ENCODE data around the gene RETSAT. TPM values are rescaled to one million over a fixed set of nuclear protein-coding genes. Genes with fewer than 3 reads are reported as not detected.

Gene RETSAT
- total and polyA plus RNA-seq, 2 of the 13 experiments (the other 11 are each of a cell fraction or from before 2014, with no cell fraction given), result 46.7 to 61.0 TPM

GRCh38 chr2:85390941-85391669, 36.8 kb upstream of the RETSAT start (continued):
- no peak for TF ChIP-seq ZNF597 (CRISPR knock-in tag; IDR thresholded peaks at IDR 0.05)
- 0 out of 2 replicates have a peak, but pooled peaks have one; percentile 22 for TF ChIP-seq ZNF263 (CRISPR knock-in tag; IDR thresholded peaks at IDR 0.05)
- no peak for TF ChIP-seq ZNF503 (CRISPR knock-in tag; IDR thresholded peaks at IDR 0.05)
- no peak for TF ChIP-seq RCOR2 (CRISPR knock-in tag; IDR thresholded peaks at IDR 0.05)
- TF ChIP-seq ZNF556 (CRISPR knock-in tag; IDR thresholded peaks at IDR 0.05; ENCODE audit: borderline replicate concordance), result peak; percentile 91; the same call in 1 of the 2 replicates
- no peak for TF ChIP-seq ZFP36L1 (CRISPR knock-in tag; IDR thresholded peaks at IDR 0.05)
- TF ChIP-seq MAZ (IDR thresholded peaks at IDR 0.05; ENCODE audit: borderline replicate concordance, low read depth, low read length), result peak; percentile 46; the same call in 1 of the 2 replicates
- peak; percentile 76; the same call in 1 of the 2 replicates for TF ChIP-seq MAZ (CRISPR knock-in tag; IDR thresholded peaks at IDR 0.05; ENCODE audit: low read depth)
- TF ChIP-seq LBX2 (CRISPR knock-in tag; IDR thresholded peaks at IDR 0.05; ENCODE audit: borderline replicate concordance), result no peak
- peak; percentile 57; the same call in 1 of the 2 replicates for TF ChIP-seq NRL (CRISPR knock-in tag; IDR thresholded peaks at IDR 0.05; ENCODE audit: borderline replicate concordance)

All from HepG2 (cell line).